H1 (cell line): Measurements from ENCODE around the gene ASCL2. TPM values are rescaled to one million over a fixed set of nuclear protein-coding genes. Genes with fewer than 3 reads are reported as not detected.

Experiments
- CTCF ChIA-PET: fragments of 300-600 bp; sonication (Branson Sonifier 250); formaldehyde crosslinking; loops from one replicate; lab custom pipeline; 2021; ENCODE audit not compliant: partially characterized antibody; lab: Charles Lee
- POLR2A ChIA-PET: fragments of 300-600 bp; sonication (Branson Sonifier 250); formaldehyde crosslinking; loops from one replicate; lab custom pipeline; 2021; ENCODE audit warnings: inconsistent platforms; ENCODE audit not compliant: partially characterized antibody; lab: Charles Lee
- DNase-seq, 2 experiments: peaks; one replicate each; pipeline versions ENCODE4 v3.0.0 to v3.0.0-alpha.2; 2010 to 2022; ENCODE audit warnings: low spot score in 2 of 2, low read depth in 1 of 2, mixed read lengths in 1 of 2
- FAIRE-seq: peaks from 2 replicates; lab custom pipeline; 2011; peaks lifted over from hg19 to GRCh38; lab: Jason Lieb, UNC
- H2AFZ ChIP-seq: 2 replicates; pipeline ENCODE4 v1.8.1; 2012; ENCODE audit warnings: low read length, inconsistent platforms
- H2AK5ac ChIP-seq: 2 replicates; pipeline ENCODE4 v1.6.1; 2013; ENCODE audit warnings: low read depth, low read length
- H2BK120ac ChIP-seq: replicated peaks from 2 replicates; pipeline ENCODE3; 2013; ENCODE audit warnings: low read depth, low read length, inconsistent platforms
- H2BK12ac ChIP-seq: 2 replicates; pipeline ENCODE4 v1.6.1; 2013; ENCODE audit warnings: low read depth, low read length
- H2BK15ac ChIP-seq: 2 replicates; pipeline ENCODE4 v1.6.1; 2013; ENCODE audit warnings: low read length
- H2BK20ac ChIP-seq: 2 replicates; pipeline ENCODE4 v1.6.1; 2013; ENCODE audit warnings: low read length
- H2BK5ac ChIP-seq: 2 replicates; pipeline ENCODE4 v1.6.1; 2013; ENCODE audit warnings: low read depth, low read length
- H3K14ac ChIP-seq: 2 replicates; pipeline ENCODE4 v1.6.1; 2013; ENCODE audit warnings: inconsistent platforms; ENCODE audit not compliant: insufficient read length
- H3K18ac ChIP-seq: 2 replicates; pipeline ENCODE4 v1.6.1; 2013; ENCODE audit warnings: low read length; ENCODE audit errors: extremely low read depth
- H3K23ac ChIP-seq: 2 replicates; pipeline ENCODE4 v1.6.1; 2013; ENCODE audit warnings: inconsistent platforms; ENCODE audit not compliant: insufficient read length
- H3K23me2 ChIP-seq: 2 replicates; pipeline ENCODE4 v1.6.1; 2013; ENCODE audit warnings: low read depth, low read length
- H3K27ac ChIP-seq: 2 replicates; pipeline ENCODE4 v1.6.1; 2011; ENCODE audit warnings: low read depth, low read length, inconsistent platforms
- H3K27me3 ChIP-seq, 4 experiments: replicated peaks in 1 of 4; 1 replicate in 1 of 4; 2 replicates in 3 of 4; pipeline versions ENCODE4 v1.6.1 to v1.8.1; 2011 to 2013; ENCODE audit warnings: low read length in 3 of 4, mild to moderate bottlenecking in 3 of 4, inconsistent platforms in 2 of 4, mixed read lengths in 2 of 4, moderate library complexity in 1 of 4; ENCODE audit not compliant: control insufficient read depth in 3 of 4, insufficient read depth in 3 of 4; ENCODE audit errors: extremely low read depth in 1 of 4
- H3K36me3 ChIP-seq, 4 experiments: 2 replicates each; pipeline versions ENCODE4 v1.6.1 to v1.8.1; 2011 to 2013; ENCODE audit warnings: mild to moderate bottlenecking in 4 of 4, low read length in 3 of 4, moderate library complexity in 2 of 4, control low read depth in 1 of 4, inconsistent platforms in 1 of 4; ENCODE audit not compliant: insufficient read depth in 4 of 4, control insufficient read depth in 2 of 4
- H3K4ac ChIP-seq: replicated peaks from 2 replicates; pipeline ENCODE3; 2013; ENCODE audit warnings: low read length, low read depth, mixed read lengths, inconsistent platforms; ENCODE audit not compliant: insufficient read length
- H3K4me1 ChIP-seq, 4 experiments: replicated peaks in 1 of 4; 1 replicate in 1 of 4; 2 replicates in 3 of 4; pipeline versions ENCODE4 v1.6.1 to v1.8.1; 2011 to 2013; ENCODE audit warnings: low read length in 3 of 4, inconsistent platforms in 2 of 4, mixed read lengths in 1 of 4; ENCODE audit not compliant: insufficient read depth in 4 of 4, control insufficient read depth in 3 of 4
- H3K4me2 ChIP-seq, 2 experiments: 2 replicates each; pipeline versions ENCODE4 v1.6.1 to v1.8.1; 2011 to 2013; ENCODE audit warnings: low read depth in 2 of 2, low read length in 2 of 2, control low read depth in 1 of 2, inconsistent platforms in 1 of 2, mild to moderate bottlenecking in 1 of 2; ENCODE audit not compliant: insufficient read depth in 1 of 2
- H3K4me3 ChIP-seq, 4 experiments: fragments of 200-600, 300-600 bp in 1 of 4; sonication (generic), shearing (Covaris generic), sonication (Bioruptor Twin) in 1 of 4; 2 replicates each; pipeline versions ENCODE4 v1.5.1 to v1.8.1; 2011 to 2016; ENCODE audit warnings: low read length in 4 of 4, low read depth in 3 of 4, control low read depth in 2 of 4, inconsistent platforms in 2 of 4, mild to moderate bottlenecking in 2 of 4, mixed read lengths in 1 of 4, moderate library complexity in 1 of 4; ENCODE audit not compliant: insufficient read depth in 2 of 4; ENCODE audit errors: extremely low read depth in 1 of 4
- H3K56ac ChIP-seq: replicated peaks from 2 replicates; pipeline ENCODE3; 2013; ENCODE audit warnings: low read depth, mild to moderate bottlenecking, mixed read lengths, low read length, inconsistent platforms; ENCODE audit not compliant: insufficient read length
- H3K79me1 ChIP-seq: 2 replicates; pipeline ENCODE4 v1.6.1; 2013; ENCODE audit warnings: low read depth, low read length, control low read depth
- H3K79me2 ChIP-seq, 2 experiments: 2 replicates each; pipeline versions ENCODE4 v1.6.1 to v1.8.1; 2012 to 2013; ENCODE audit warnings: low read length in 2 of 2, mild to moderate bottlenecking in 2 of 2, inconsistent platforms in 1 of 2; ENCODE audit not compliant: insufficient read depth in 2 of 2, control insufficient read depth in 1 of 2
- H3K9ac ChIP-seq, 4 experiments: replicated peaks in 1 of 4; 1 replicate in 1 of 4; 2 replicates in 3 of 4; pipeline versions ENCODE4 v1.6.1 to v1.8.1; 2011 to 2013; ENCODE audit warnings: low read depth in 3 of 4, low read length in 3 of 4, control low read depth in 2 of 4, mild to moderate bottlenecking in 2 of 4, moderate library complexity in 2 of 4, inconsistent platforms in 1 of 4; ENCODE audit errors: extremely low read depth in 1 of 4
- H3K9me3 ChIP-seq, 2 experiments: 2 replicates each; pipeline versions ENCODE4 v1.6.1 to v1.8.1; 2012 to 2013; ENCODE audit warnings: mild to moderate bottlenecking in 2 of 2, moderate library complexity in 2 of 2, control low read depth in 1 of 2, inconsistent platforms in 1 of 2, low read depth in 1 of 2, low read length in 1 of 2, mixed read lengths in 1 of 2; ENCODE audit not compliant: insufficient read depth in 2 of 2
- H4K20me1 ChIP-seq, 2 experiments: replicated peaks in 1 of 2; 2 replicates each; pipeline versions ENCODE3 to v1.8.1; 2011 to 2013; ENCODE audit warnings: inconsistent platforms in 2 of 2, low read length in 2 of 2, mild to moderate bottlenecking in 1 of 2; ENCODE audit not compliant: insufficient read depth in 2 of 2, control insufficient read depth in 1 of 2
- H4K5ac ChIP-seq: 2 replicates; pipeline ENCODE4 v1.6.1; 2013; ENCODE audit warnings: low read length, low read depth, mixed read lengths, inconsistent platforms; ENCODE audit not compliant: insufficient read length
- H4K8ac ChIP-seq: 2 replicates; pipeline ENCODE4 v1.8.0; 2013; ENCODE audit warnings: mild to moderate bottlenecking, moderate library complexity, low read length, inconsistent platforms; ENCODE audit not compliant: insufficient read depth; ENCODE audit errors: extremely low read depth
- H4K91ac ChIP-seq: replicated peaks from 2 replicates; pipeline ENCODE3; 2013; ENCODE audit warnings: low read length, mixed read lengths, inconsistent platforms; ENCODE audit not compliant: insufficient read length
- WGBS, 2 experiments: shearing (Covaris generic) in 1 of 2; methylation state at CpG; one replicate each; pipeline versions ENCODE4 v1.1.6 to v1.1.7; 2013 to 2015; ENCODE audit warnings: low lambda C conversion rate in 2 of 2, mixed read lengths in 2 of 2, inconsistent platforms in 1 of 2, low coverage in 1 of 2, missing lambda C conversion rate in 1 of 2; ENCODE audit not compliant: insufficient replicate concordance in 2 of 2, insufficient coverage in 1 of 2, insufficient read length in 1 of 2; ENCODE audit errors: extremely low coverage in 1 of 2, missing lambda C conversion rate in 1 of 2; 5-methylcytosine and 5-hydroxymethylcytosine counted together
- polyA plus RNA-seq, 7 experiments: library from polyadenylated mRNA; depleted of rRNA in 3 of 7; stranded (reverse) in 5 of 7; unstranded in 2 of 7; fragments of >200 nt in 5 of 7; fragments of 200-250 nt in 2 of 7; gene quantifications; 1 replicate in 5 of 7; 2 replicates in 1 of 7; 4 replicates in 1 of 7; pipeline versions ENCODE4 v1.2.1 to v1.2.3, GENCODE V29; 2011 to 2013; ENCODE audit warnings: missing spikeins in 2 of 7, mixed read lengths in 2 of 7
- total RNA-seq: library from RNA; stranded (reverse); fragmentation: NEBNext Ultra II Directional; extraction: Animal tissue kit (Norgen Biotek cat#: 25700); gene quantifications from 2 replicates; pipeline ENCODE4 v1.2.1, GENCODE V29; 2021

The ASCL2 gene
- total and polyA plus RNA-seq, 2 of the 8 experiments (the other 6 are each of a cell fraction or from before 2014, with no cell fraction given), result 0.51 to 0.56 TPM

DNA sequence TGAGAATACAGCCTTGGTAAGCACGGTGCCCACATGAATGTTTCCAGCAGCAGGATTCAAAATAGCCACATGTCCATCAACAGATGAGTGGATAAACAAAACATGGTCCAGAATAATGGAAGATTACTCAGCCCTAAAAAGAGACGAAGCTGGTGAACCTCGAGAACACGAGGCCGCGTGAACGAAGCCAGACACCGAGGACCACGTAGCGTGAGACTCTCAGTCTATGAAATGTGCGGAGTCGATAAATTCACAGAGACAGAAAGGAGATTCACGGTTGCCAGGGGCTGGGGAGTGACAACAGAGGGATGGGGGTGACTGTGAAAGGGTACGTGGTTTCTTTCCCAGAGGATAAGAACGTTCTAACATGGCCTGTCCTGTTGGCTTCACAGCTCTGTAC, 2.9 kb upstream of the ASCL2 start:
- Histone ChIP-seq H4K20me1 (no peaks in the 10 kb centered on the region), H3K27me3 (peaks cover 19 to 61% (median 57%) of the 10 kb centered on the region in 4 experiments), H3K9ac (no peak overlapping the region), H3K36me3 (peaks cover 0 to 6% (median 0%) of the 10 kb centered on the region in 4 experiments; a peak in 1 of 8 replicates), H3K4me3 (no peak overlapping the region), H2BK5ac (no peak overlapping the region), H4K5ac (no peak overlapping the region), H2AK5ac (no peak overlapping the region), H3K14ac (no peak overlapping the region), H4K91ac (no peak overlapping the region), H3K4me1 (peaks cover 0 to 15% (median 4%) of the 10 kb centered on the region in 4 experiments; a peak in 4 of 7 replicates), H3K27ac (no peak overlapping the region), H3K56ac (no peak overlapping the region), H3K4me2 (no peak overlapping the region), H3K79me2 (no peaks in the 10 kb centered on the region), H3K18ac (no peak overlapping the region), H2BK15ac (no peak overlapping the region), H2BK12ac (no peak overlapping the region), H3K79me1 (no peaks in the 10 kb centered on the region), H3K23me2 (peaks cover 8% of the 10 kb centered on the region; the same call in 1 of the 2 replicates), H2BK120ac (no peak overlapping the region), H2AFZ (no peak overlapping the region), H4K8ac (no peak overlapping the region), H3K23ac (no peak overlapping the region), H3K9me3 (peaks cover 0 to 12% of the 10 kb centered on the region in 2 experiments; a peak in 1 of 4 replicates), H2BK20ac (no peak overlapping the region), H3K4ac (no peak overlapping the region)
- WGBS, 2 experiments, result 87% methylated on average over 15 of the region's 15 CpGs; no CpG with 5 or more reads in 1 of the 2 experiments
- FAIRE-seq (no peak), DNase-seq (no peak)
- ChIA-PET POLR2A (no interaction called here), CTCF (interaction anchor here (1.1 to 6.6 kb wide), 5 partner anchors 10 to 580 kb away, joined by 3 to 26 read pairs (median 3); no protein-coding TSS in a partner anchor)
